Natural killer cell (primary cell): ENCODE results near the gene ZNF407. TPM values are rescaled to one million over a fixed set of nuclear protein-coding genes. Genes with fewer than 3 reads are reported as not detected.

Source experiments
- ATAC-seq, 3 donors: fragments of 150-1000 bp in 2 of 3; fragments of 200-7000 bp in 1 of 3; cut with Tn5 transposase; 1 replicate in 1 of 3; 2 replicates in 2 of 3; pipeline ENCODE4 v1.10.0; 2021; ENCODE audit warnings: mild to moderate bottlenecking in 2 of 3, moderate library complexity in 2 of 3
- DNase-seq, 2 donors: peaks; one replicate each; pipeline versions ENCODE4 v3.0.0 to v3.0.0-alpha.2; 2013 to 2021; ENCODE audit warnings: mixed read lengths in 1 of 2
- H3K27ac ChIP-seq: one replicate; pipeline ENCODE4 v1.5.1; 2013; ENCODE audit warnings: mild to moderate bottlenecking, low read length
- H3K27me3 ChIP-seq: one replicate; pipeline ENCODE4 v1.6.1; 2013; ENCODE audit warnings: low read length; ENCODE audit not compliant: control insufficient read depth, insufficient read depth
- H3K36me3 ChIP-seq: one replicate; pipeline ENCODE4 v1.6.1; 2013; ENCODE audit warnings: low read length; ENCODE audit not compliant: control insufficient read depth, insufficient read depth
- H3K4me1 ChIP-seq: one replicate; pipeline ENCODE4 v1.6.1; 2013; ENCODE audit warnings: low read length; ENCODE audit not compliant: control insufficient read depth, insufficient read depth
- H3K4me3 ChIP-seq: one replicate; pipeline ENCODE4 v1.5.1; 2013; ENCODE audit warnings: low read length
- H3K9me3 ChIP-seq: one replicate; pipeline ENCODE4 v1.6.1; 2013; ENCODE audit warnings: low read length; ENCODE audit not compliant: control insufficient read depth, insufficient read depth
- H3K27ac Mint-ChIP-seq, 2 donors: one replicate each; pipeline ENCODE4 v1.8.0; 2022; ENCODE audit warnings: mild to moderate bottlenecking in 2 of 2, mixed read lengths in 2 of 2, moderate library complexity in 1 of 2
- H3K27me3 Mint-ChIP-seq, 2 donors: one replicate each; pipeline ENCODE4 v1.8.0; 2022; ENCODE audit warnings: low read depth in 2 of 2, mixed read lengths in 2 of 2
- H3K36me3 Mint-ChIP-seq: one replicate; pipeline ENCODE4 v1.8.0; 2022; ENCODE audit warnings: mixed read lengths
- H3K4me1 Mint-ChIP-seq, 2 donors: one replicate each; pipeline ENCODE4 v1.8.0; 2022; ENCODE audit warnings: mixed read lengths in 2 of 2
- H3K4me3 Mint-ChIP-seq: one replicate; pipeline ENCODE4 v1.8.0; 2022; ENCODE audit warnings: mild to moderate bottlenecking, moderate library complexity, mixed read lengths
- H3K9me3 Mint-ChIP-seq, 2 donors: one replicate each; pipeline ENCODE4 v1.8.0; 2022; ENCODE audit warnings: mixed read lengths in 2 of 2
- CTCF ChIP-seq: fragments of 200-600 bp; IDR thresholded peaks from one replicate; pipeline ENCODE4 v1.8.0; 2022; ENCODE audit warnings: antibody characterized with exemption
- WGBS: methylation state at CpG from one replicate; pipeline ENCODE4 v1.1.7; 2013; ENCODE audit warnings: missing lambda C conversion rate; ENCODE audit not compliant: insufficient coverage; 5-methylcytosine and 5-hydroxymethylcytosine counted together
- intact Hi-C: fragments of 100-400 bp; cut with micrococcal nuclease; formaldehyde crosslinking; loops from one replicate; pipeline ENCODE4 v1.14.2; 2022
- total RNA-seq, 4 donors: library from RNA; stranded (reverse); fragments of 120-200 nt in 1 of 4; gene quantifications; one replicate each; pipeline versions ENCODE4 v1.2.3 to v1.2.4, GENCODE V29; 2013 to 2022

Gene ZNF407
- total RNA-seq, 3 donors from 2014 or later (not counting 1 experiment from before 2014, with no cell fraction given) = 28.4 to 36.7 (median 36.3) TPM

DNA sequence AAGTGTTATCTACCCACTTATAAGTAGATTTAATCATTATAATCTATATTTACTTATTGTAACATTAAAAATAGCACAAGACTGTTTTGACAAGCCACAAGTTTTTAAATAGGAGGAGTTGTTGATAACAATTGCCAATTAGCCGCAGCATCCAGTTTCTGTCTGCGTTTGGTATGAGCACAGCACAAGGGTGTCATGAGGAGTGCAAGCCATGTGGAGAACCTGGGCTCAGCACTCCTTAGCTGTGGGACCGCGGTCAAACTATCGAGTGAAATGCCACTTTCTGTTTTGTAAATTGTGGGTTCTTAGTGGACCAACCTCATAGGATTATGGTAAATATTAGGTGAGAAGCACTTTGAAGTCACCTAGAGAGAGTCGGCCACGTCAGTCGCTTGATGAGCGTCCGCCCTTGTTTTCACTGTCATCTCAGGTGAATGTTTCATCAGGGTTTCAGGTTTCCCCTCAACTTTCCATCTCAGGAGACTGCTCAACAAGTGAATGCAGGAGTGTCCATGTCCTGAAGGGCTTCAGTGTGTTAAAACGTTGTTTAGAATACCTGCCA lies 294.5 kb downstream of the ZNF407 start:
- Histone ChIP-seq H3K27ac (no peak overlapping the region), H3K4me1 (no peaks in the 10 kb centered on the region), H3K27me3 (no peaks in the 10 kb centered on the region), H3K4me3 (no peak overlapping the region), H3K9me3 (no peaks in the 10 kb centered on the region), H3K36me3 (peaks cover 5% of the 10 kb centered on the region)
- Mint-ChIP-seq H3K27ac (no peak overlapping the region), H3K4me3 (no peak overlapping the region), H3K9me3 (no peaks in the 10 kb centered on the region), H3K27me3 (no peaks in the 10 kb centered on the region), H3K36me3 (peaks cover 8% of the 10 kb centered on the region), H3K4me1 (no peaks in the 10 kb centered on the region)
- 95% methylated on average over 11 of the region's 11 CpGs for WGBS
- intact Hi-C loops = no loop called here
- TF ChIP-seq CTCF = no peak
- DNase-seq (no peak), ATAC-seq (no peak)

DNA sequence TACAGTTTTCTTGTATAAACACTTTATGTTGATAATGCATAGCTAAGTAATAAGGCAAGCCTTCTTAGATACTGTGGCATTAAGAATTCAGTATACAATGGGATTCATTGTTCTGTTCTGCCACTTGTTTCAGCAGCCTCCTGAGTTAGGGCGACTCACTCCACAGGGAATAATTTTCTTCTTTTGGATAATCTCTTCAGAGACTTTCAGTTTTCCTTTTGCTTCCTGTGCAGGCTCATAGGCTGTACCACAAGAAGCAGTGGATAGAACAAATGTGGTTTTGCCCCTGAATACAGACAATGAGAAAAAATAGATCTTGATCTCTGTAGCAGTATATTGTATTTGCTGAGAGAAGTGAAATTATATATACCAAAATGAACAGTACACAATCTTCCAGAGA lies 298.0 kb downstream of the ZNF407 start:
- Mint-ChIP-seq H3K4me1 (peaks cover 8 to 11% of the 10 kb centered on the region in 2 donors), H3K9me3 (no peaks in the 10 kb centered on the region), H3K36me3 (peaks cover 3% of the 10 kb centered on the region), H3K27ac (no peak overlapping the region), H3K4me3 (no peak overlapping the region), H3K27me3 (no peaks in the 10 kb centered on the region)
- Histone ChIP-seq H3K4me1 (no peaks in the 10 kb centered on the region), H3K4me3 (no peak overlapping the region), H3K36me3 (no peaks in the 10 kb centered on the region), H3K27me3 (no peaks in the 10 kb centered on the region), H3K9me3 (no peaks in the 10 kb centered on the region), H3K27ac (no peak overlapping the region)
- WGBS = 71% methylated on average over 1 of the region's 1 CpG
- TF ChIP-seq CTCF = no peak
- no peak for DNase-seq
- intact Hi-C loops = loop anchor here (2.0 kb wide), 1 partner anchor 583 kb away; no protein-coding TSS in a partner anchor
- no peak for ATAC-seq

DNA sequence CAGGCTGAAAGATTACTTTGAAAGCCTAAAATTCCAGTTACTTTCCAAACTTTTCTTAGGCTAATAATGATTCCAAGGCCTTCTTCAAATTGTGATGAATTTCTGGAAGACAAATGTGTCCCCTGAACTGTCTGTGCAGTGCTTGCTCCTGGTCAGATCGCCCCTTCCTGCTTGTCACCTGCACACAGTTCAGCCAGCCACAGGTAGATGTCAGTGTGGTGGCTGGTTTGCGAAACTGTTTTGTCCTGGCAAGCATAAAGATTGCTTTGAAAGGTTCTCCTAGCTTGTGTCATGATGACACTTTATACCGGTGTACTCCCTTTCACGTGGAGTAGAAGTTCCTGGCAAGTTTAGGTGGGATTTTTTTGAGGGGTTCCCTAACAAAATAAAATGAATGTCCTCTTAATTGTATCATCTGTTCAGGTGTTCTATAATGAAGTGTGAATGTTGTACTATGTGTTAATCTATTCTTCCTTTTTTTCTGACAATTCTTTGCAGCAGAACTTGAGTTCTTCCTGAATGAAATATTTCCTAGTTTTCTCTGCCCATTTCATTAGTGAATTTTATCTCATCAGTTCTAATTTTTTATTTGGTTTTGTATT lies 298.8 kb downstream of the ZNF407 start:
- intact Hi-C loops = loop anchor here (2.0 kb wide), 1 partner anchor 582 kb away; no protein-coding TSS in a partner anchor
- DNase-seq = peak; percentile 20 to 73
- no peaks in the 10 kb centered on the region for H3K36me3 ChIP-seq
- Mint-ChIP-seq H3K27me3 (no peaks in the 10 kb centered on the region), H3K36me3 (no peaks in the 10 kb centered on the region), H3K9me3 (no peaks in the 10 kb centered on the region), H3K4me3 (no peak overlapping the region), H3K27ac (no peak overlapping the region), H3K4me1 (peaks cover 16 to 18% of the 10 kb centered on the region in 2 donors)
- H3K4me3 ChIP-seq = no peak overlapping the region
- H3K4me1 ChIP-seq = no peaks in the 10 kb centered on the region
- H3K27ac ChIP-seq = no peak overlapping the region
- WGBS = 82% methylated on average over 4 of the region's 4 CpGs
- peak; percentile 70 to 81 (median 76) for ATAC-seq
- no peaks in the 10 kb centered on the region for H3K27me3 ChIP-seq
- no peaks in the 10 kb centered on the region for H3K9me3 ChIP-seq
- TF ChIP-seq CTCF = peak; percentile 60
